ENCODE data around the gene CD2BP2. TPM values are rescaled to one million over a fixed set of nuclear protein-coding genes. Genes with fewer than 3 reads are reported as not detected.
A peak's percentile ranks its signal among the peaks of the same experiment; 100 is the strongest.

Gene CD2BP2
- total and polyA plus RNA-seq, 2 of the 13 experiments (the other 11 are each of a cell fraction or from before 2014, with no cell fraction given), result 24.9 to 54.6 TPM

- TF ChIP-seq ZNF101 (CRISPR knock-in tag; IDR thresholded peaks at IDR 0.05; ENCODE audit: borderline replicate concordance, low read depth) (no peak), ZNF235 (CRISPR knock-in tag; IDR thresholded peaks at IDR 0.05; ENCODE audit: borderline replicate concordance) (no peak), ZFP62 (CRISPR knock-in tag; IDR thresholded peaks at IDR 0.05) (no peak), ADNP (CRISPR knock-in tag; IDR thresholded peaks at IDR 0.05) (no peak), AHDC1 (CRISPR knock-in tag; IDR thresholded peaks at IDR 0.05; ENCODE audit: borderline replicate concordance) (no peak), MLX (CRISPR knock-in tag; IDR thresholded peaks at IDR 0.05) (peak; percentile 62), ZNF816 (CRISPR knock-in tag; IDR thresholded peaks at IDR 0.05; ENCODE audit: borderline replicate concordance) (peak; percentile 58; the same call in 1 of the 2 replicates), JUN (CRISPR knock-in tag; IDR thresholded peaks at IDR 0.05) (no peak), ZNF138 (CRISPR knock-in tag; IDR thresholded peaks at IDR 0.05; ENCODE audit: low read depth) (no peak), HNF1A (IDR thresholded peaks at IDR 0.05; ENCODE audit: low read depth) (no peak), HNF1A (CRISPR knock-in tag; IDR thresholded peaks at IDR 0.05; ENCODE audit: borderline replicate concordance) (peak; percentile 67; the same call in 1 of the 2 replicates), PHF20 (CRISPR knock-in tag; IDR thresholded peaks at IDR 0.05) (peak; percentile 91), NFIC (IDR thresholded peaks at IDR 0.05; ENCODE audit: low read length) (no peak; the same call in 1 of the 2 replicates), ZNF784 (CRISPR knock-in tag; IDR thresholded peaks at IDR 0.05; ENCODE audit: borderline replicate concordance) (peak; percentile 7; the same call in 1 of the 2 replicates), CSRNP1 (CRISPR knock-in tag; IDR thresholded peaks at IDR 0.05) (peak; percentile 18; the same call in 1 of the 2 replicates)
Observed at GRCh38 chr16:30395155-30395991, 40.3 kb upstream of the CD2BP2 start, which contains the start of gene ZNF48 (continued).
